H1 (cell line): ENCODE data around the gene SCG5. TPM values are rescaled to one million over a fixed set of nuclear protein-coding genes. Genes with fewer than 3 reads are reported as not detected.

ENCODE experiments used
- CREB1 ChIP-seq: IDR thresholded peaks from 2 replicates; pipeline ENCODE4 v1.6.1; 2012; ENCODE audit warnings: inconsistent platforms
- EP300 ChIP-seq, 2 experiments: IDR thresholded peaks; 1 replicate in 1 of 2; 2 replicates in 1 of 2; pipeline ENCODE4 v1.6.1; 2011 to 2012; ENCODE audit warnings: low read depth in 2 of 2, low read length in 2 of 2, mild to moderate bottlenecking in 2 of 2, borderline replicate concordance in 1 of 2, inconsistent platforms in 1 of 2, moderate library complexity in 1 of 2
- polyA plus RNA-seq, 7 experiments: library from polyadenylated mRNA; depleted of rRNA in 3 of 7; stranded (reverse) in 5 of 7; unstranded in 2 of 7; fragments of >200 nt in 5 of 7; fragments of 200-250 nt in 2 of 7; gene quantifications; 1 replicate in 5 of 7; 2 replicates in 1 of 7; 4 replicates in 1 of 7; pipeline versions ENCODE4 v1.2.1 to v1.2.3, GENCODE V29; 2011 to 2013; ENCODE audit warnings: missing spikeins in 2 of 7, mixed read lengths in 2 of 7
- total RNA-seq: library from RNA; stranded (reverse); fragmentation: NEBNext Ultra II Directional; extraction: Animal tissue kit (Norgen Biotek cat#: 25700); gene quantifications from 2 replicates; pipeline ENCODE4 v1.2.1, GENCODE V29; 2021
- TF ChIP-seq, protein P1 (sequence below): IDR thresholded peaks from 2 replicates; pipeline ENCODE4 v1.6.1; 2012; ENCODE audit warnings: low read length, inconsistent platforms
- TF ChIP-seq, protein P2 (sequence below), 3 experiments: IDR thresholded peaks; 1 replicate in 2 of 3; 2 replicates in 1 of 3; pipeline versions ENCODE4 v1.5.1 to v1.6.1; 2011; ENCODE audit warnings: low read length in 3 of 3, mild to moderate bottlenecking in 3 of 3, inconsistent platforms in 2 of 3, low read depth in 1 of 3, moderate library complexity in 1 of 3; ENCODE audit not compliant: insufficient read depth in 1 of 3; ENCODE audit errors: control extremely low read depth in 1 of 3

Gene SCG5
- total and polyA plus RNA-seq, 2 of the 8 experiments (the other 6 are each of a cell fraction or from before 2014, with no cell fraction given) = 18.7 to 19.9 TPM

DNA sequence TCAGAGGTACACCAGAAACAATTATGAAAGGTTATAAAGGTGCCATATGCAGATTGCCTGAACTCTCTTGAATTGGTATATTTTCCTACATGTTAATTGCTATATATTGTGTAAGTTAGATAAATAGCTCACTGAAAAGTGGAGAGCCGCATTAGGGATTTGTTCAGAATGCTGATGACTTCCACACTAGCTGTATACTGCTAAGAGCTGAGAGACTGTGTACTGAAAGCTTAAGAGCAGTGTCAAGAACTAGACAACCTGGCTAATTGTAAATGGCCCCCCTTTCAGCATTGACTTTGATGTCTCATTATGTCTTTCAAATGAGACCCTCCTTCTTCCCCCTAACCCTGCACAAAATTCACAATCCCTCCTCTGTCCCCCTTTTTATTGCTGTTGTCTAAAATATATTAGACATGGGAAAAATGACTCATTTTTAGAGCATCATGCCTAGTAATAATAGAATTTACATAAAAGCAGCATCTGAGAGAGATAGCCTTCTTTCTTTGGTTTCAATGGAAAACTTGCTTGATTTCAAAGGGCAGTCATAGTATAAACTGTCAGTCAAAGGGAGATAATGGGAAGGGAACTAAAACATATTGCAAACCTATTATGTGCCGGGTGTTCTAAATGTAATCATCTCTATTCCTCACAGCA, 41.6 kb downstream of the SCG5 start (continued):
- TF ChIP-seq, protein P1, sequence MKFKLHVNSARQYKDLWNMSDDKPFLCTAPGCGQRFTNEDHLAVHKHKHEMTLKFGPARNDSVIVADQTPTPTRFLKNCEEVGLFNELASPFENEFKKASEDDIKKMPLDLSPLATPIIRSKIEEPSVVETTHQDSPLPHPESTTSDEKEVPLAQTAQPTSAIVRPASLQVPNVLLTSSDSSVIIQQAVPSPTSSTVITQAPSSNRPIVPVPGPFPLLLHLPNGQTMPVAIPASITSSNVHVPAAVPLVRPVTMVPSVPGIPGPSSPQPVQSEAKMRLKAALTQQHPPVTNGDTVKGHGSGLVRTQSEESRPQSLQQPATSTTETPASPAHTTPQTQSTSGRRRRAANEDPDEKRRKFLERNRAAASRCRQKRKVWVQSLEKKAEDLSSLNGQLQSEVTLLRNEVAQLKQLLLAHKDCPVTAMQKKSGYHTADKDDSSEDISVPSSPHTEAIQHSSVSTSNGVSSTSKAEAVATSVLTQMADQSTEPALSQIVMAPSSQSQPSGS = no peak
- no peak for TF ChIP-seq EP300 (IDR thresholded peaks at IDR 0.05; ENCODE audit: borderline replicate concordance in 1 of 2, low read depth in 2 of 2, low read length in 2 of 2)
- TF ChIP-seq, protein P2, sequence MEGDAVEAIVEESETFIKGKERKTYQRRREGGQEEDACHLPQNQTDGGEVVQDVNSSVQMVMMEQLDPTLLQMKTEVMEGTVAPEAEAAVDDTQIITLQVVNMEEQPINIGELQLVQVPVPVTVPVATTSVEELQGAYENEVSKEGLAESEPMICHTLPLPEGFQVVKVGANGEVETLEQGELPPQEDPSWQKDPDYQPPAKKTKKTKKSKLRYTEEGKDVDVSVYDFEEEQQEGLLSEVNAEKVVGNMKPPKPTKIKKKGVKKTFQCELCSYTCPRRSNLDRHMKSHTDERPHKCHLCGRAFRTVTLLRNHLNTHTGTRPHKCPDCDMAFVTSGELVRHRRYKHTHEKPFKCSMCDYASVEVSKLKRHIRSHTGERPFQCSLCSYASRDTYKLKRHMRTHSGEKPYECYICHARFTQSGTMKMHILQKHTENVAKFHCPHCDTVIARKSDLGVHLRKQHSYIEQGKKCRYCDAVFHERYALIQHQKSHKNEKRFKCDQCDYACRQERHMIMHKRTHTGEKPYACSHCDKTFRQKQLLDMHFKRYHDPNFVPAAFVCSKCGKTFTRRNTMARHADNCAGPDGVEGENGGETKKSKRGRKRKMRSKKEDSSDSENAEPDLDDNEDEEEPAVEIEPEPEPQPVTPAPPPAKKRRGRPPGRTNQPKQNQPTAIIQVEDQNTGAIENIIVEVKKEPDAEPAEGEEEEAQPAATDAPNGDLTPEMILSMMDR (IDR thresholded peaks at IDR 0.05; ENCODE audit: control extremely low read depth in 1 of 3, insufficient read depth in 1 of 3, low read depth in 1 of 3, low read length in 3 of 3) = no peak
- TF ChIP-seq CREB1 = no peak
